ENCODE measurements around the gene CTPS1.

The CTPS1 gene

GRCh38 chr1:40969445-40969844, 10.1 kb upstream of the CTPS1 start:
- no peak for DNase-seq

DNA sequence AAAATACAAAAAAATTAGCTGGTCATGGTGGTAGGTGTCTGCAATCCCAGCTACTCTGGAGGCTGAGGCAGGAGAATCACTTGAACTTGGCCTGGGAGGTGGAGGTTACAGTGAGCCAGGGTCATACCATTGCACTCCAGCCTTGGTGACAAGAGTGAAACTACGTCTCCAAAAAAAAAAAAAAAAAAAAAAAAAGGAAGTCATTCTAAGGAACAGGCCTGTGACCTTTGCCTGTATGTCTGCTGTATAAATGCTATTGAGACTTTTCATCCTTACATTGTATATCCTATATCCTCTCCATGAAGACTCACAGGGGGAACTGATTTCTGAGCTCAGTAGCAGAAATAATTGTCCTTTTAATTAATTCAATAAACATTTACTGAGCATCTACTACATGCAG, 7.5 kb upstream of the CTPS1 start:
- DNase-seq = no peak

- DNase-seq = no peak
Measured at GRCh38 chr1:40973912-40974311, 5.6 kb upstream of the CTPS1 start.

DNA sequence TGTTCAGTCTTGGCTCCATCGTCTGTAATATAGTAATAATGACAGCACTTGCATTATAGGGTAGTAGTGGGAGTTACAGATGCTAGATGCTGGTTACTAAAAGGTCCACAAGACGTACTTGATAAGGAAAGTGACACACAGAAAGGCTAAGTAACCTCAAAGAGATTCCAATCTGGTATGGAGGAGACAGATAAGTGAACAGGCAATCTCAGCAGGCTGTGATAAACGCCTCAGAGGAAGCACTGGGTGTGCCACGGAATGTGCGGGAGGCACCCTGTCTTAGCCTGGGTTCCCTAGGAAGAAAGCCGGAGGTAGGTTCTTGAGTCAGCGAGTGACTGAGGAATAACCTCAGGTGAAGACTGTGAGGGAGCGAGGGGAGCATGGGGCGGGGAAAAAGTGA, 4.6 kb upstream of the CTPS1 start:
- DNase-seq = no peak

GRCh38 chr1:40976952-40977690, 2.4 kb upstream of the CTPS1 start:
- no peak for DNase-seq

DNA sequence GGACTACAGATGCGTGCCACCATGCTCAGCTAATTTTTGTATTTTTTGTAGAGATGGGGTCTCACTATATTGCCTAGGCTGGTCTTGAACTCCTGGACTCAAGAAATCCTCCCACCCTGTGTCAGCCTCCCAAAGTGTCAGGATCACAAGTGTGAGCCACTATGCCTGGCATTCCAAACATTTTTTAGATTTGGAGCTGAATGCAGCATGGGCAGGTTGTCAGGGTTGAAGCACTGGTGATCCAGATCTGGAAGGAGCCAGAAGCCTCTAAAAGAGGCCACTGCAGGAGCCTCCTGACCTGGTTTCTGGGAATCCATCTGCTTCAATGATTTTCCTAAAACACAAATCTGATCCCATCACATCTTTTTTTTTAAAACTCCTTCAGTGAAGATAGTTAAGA, 1.8 kb upstream of the CTPS1 start:
- no peak for DNase-seq

GRCh38 chr1:40978886-40979240, 633 bp upstream of the CTPS1 start:
- no peak for DNase-seq

- no peak for DNase-seq
Measured at GRCh38 chr1:40980068-40980452, 564 bp downstream of the CTPS1 start.

DNA sequence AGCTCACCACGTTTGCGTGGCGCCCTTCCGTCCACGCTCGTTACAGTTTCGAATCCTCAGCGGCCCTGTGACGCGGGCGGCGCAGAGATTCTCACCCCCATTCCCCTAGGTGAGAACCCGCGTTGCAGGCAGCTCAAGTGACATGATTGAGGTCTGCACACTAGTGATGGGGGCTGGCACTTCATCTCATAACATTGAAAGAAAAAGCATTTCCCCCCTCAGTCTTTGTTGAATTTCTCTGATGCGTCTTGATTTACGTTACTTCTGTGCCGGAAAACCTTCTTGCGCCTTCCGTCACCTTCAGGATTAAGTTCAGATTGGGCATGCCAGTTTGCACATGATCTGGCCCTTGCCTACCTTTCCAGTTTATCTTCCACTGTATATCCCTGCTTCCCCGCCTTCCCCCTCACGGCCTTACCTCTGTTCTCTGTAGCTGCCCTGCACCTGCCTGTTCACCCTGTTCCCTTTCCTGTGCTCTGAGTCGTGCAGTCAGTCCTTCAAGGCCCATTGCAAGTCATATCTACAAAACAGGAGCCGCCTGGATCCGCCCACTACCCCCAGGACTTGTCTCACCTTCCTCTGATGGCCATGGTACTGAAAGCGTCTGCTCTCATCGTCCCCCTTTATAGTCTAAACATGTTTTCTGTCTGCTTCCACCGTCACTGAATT, 1.1 kb downstream of the CTPS1 start:
- DNase-seq = peak; percentile 28

DNA sequence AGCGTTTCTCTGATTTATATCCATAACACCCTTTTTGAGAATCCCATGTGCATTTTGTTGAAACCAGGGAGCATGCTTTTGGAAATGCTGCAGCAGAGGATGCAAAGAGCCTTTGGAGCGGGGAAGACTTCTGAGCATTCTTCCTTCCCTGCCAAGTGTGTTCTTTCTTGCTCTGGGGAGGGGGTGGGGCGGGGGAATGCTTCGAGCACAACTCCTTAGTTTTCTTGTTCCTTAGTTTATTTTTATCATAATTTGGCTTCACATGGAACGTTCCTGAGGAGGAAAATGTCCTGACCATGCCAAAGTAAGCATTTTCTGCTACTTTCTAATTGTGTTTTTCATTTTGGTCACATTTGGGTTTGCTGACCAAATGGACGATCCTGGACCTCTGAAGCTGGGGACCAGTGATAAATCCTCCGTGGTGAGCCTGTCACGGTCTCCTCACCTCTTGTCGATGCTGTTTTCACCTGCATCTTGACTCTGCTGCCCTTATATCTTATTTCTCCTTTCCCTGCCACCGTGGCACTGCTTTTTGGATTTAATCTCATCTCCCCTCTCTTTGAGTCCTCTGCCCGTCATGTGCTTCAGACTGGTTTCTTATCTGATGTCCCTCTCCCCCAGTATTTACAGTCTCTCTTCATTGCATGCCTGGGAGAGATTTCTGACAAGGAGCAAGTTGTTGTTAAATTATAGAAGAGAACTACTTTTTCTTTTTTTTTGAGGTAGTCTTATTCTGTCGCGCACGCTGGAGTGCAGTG, 2.4 kb downstream of the CTPS1 start:
- DNase-seq = no peak

DNA sequence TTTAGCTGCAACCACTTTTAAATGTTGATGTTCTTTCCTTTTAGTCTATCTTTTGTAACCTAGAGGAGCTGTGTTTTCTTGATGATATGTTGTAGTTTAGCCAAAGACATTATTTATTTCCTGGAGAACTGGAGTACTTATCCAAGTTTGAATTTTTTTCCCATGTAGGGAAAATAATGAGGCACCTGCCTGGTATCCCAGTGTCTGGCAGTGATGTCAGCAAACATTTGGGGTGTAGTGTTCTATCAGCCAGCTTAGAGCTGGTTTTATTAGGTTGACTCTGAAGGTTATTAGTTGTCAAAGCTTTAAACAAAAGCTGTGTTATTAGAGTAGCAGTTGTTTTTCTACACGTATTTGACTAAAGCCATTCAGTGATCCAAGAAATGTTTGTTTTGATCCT, 3.2 kb downstream of the CTPS1 start:
- DNase-seq = no peak

GRCh38 chr1:40983286-40983685, 3.8 kb downstream of the CTPS1 start:
- no peak for DNase-seq

- no peak for DNase-seq
Measured at GRCh38 chr1:40984066-40984465, 4.6 kb downstream of the CTPS1 start.

DNA sequence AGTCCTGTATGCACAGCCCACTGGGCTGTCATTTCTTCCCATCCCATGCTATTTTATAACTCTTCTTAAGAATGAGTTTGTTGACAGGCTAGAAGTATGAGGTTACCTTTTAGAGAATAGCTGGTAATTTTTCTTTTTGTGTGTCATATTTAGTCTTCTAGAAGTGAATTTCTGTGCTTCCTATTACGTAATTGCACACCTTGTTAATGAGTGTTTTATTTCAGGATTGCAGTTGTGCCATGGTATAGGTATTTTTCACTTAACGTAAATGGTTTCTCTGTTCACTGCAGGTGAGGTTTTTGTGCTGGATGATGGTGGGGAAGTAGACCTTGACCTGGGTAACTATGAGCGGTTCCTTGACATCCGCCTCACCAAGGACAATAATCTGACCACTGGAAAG, 5.0 kb downstream of the CTPS1 start:
- DNase-seq = no peak

DNA sequence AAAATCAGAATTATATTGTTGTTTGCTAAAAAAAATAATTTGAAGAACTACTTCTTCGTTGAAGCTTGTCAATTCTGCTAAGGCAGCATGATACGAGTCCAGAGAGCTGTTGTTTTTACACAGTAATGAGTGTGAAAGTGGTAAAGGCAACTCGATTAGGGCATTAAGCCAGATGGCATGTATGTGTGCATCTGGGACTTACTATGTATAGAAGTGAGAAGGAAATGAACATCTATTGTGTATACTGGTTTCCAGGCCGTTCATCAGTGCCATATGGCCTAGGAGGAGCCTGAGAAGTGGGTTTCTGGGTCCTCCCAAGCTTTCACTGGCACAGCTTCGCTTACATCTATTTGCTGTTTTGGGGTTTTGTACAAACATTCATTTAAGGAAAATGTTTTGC, 5.7 kb downstream of the CTPS1 start:
- DNase-seq = no peak

DNA sequence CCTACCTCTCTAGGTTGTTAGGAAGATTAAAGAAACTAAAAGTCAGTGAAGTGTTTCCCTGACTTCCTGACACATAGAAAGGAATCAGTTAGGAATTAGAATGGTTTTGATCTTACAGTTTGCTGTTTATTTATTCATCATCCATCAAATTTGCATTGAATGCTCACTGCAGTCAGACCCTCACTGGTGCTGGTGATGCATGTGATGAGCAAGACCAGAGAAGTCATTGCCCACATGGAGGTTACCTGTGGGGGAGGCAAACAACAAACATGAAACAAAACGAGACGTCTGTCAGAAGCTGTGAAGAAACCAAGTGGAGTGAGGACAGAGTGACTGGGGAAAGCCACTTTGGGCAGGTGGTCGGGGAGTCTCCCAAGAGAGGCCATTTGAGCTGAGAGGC, 6.4 kb downstream of the CTPS1 start:
- DNase-seq = no peak

GRCh38 chr1:40986328-40986783, 6.9 kb downstream of the CTPS1 start:
- DNase-seq = no peak

DNA sequence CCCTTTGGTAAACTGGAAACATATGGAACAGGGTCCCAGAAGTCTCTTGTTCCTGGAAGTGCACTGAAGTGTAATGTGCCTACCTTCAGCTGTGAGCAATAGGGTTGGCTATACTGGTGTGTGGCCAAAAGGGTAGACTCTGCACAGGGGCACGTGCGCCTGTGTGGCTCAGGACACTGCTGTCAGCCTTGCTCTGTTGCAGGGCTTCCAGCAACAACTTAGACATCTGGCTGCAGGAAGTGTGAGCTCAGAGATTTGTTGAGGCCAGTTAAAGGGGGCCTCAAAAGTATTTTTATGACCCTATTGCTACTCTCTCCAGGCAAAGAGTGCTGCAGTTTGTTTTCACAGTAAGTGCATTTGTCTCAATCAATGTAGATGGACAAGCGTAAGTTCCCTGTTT, 7.5 kb downstream of the CTPS1 start:
- no peak for DNase-seq

DNA sequence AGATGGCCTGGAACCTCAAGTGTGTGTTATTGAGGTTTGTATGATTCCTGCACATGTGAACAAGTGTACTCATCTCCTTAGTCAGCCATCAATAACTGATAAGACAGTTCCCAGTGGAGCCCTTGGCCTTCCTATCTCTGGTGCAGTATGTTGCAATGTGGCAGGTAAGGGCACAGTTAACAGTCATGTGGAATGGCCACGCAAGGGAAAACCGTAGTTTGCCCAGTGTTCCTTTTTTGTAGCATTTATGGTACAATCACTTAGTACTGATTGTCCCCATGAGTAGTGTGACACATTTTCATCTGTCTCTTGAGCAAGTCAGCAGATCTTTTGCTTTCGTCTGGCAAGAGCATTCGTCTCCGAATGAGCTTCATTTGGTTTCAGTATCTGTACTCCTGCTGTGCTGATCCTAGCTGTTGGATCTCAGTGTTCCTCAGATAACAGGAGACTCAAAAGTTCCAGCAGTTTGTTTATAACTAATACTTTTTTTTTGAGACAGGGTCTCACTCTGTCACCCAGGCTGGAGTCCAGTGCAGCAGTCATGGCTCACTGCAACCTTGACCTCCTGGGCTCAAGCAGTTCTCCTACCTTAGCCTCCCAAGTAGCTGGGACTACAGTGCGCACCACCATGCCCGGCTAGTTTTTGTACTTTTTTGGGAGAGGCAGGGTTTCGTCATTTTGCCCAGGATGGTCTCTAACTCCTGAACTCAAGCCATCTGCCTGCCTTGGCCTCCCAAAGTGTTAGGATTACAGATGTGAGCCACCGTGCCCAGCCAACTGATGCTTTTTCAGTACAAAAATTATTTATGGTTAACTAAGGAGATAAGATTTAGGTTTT, 8.2 kb downstream of the CTPS1 start:
- DNase-seq = no peak

DNA sequence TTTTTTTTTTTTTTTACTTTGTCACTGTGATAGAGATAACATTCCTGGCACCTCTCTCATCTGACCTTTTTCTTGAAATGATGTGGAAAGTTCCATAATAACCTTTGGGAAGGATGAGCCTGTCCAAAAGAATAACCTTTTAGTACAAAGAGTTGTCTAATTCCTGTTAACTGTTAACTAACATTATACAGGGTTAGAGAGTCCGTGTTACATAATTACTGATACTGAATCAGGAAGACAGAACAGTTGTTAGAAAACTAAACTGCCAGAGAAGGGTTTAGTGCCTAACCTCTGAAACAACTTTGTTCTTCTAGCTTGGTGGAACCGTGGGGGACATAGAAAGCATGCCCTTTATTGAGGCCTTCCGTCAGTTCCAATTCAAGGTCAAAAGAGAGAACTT, 8.8 kb downstream of the CTPS1 start:
- no peak for DNase-seq

DNA sequence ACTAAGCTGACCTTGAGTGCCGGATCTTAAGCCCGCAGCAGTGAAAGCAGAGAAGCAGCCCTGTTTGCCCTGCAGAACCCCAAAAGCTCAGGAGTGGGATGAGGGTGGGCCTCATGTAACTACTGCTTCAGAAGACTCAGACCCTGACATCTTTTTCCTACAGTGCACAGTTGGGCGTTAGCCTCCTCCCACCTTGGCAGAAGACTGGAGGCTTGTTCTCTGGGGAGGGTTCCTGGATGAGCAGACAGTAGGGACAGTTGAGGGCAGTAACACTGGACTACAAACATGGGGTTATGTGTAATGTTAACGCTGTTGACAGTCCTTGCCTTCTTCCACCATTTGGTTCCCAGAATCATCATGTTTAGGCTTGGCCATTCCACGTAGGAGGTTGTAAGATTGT, 9.6 kb downstream of the CTPS1 start:
- DNase-seq = no peak

DNA sequence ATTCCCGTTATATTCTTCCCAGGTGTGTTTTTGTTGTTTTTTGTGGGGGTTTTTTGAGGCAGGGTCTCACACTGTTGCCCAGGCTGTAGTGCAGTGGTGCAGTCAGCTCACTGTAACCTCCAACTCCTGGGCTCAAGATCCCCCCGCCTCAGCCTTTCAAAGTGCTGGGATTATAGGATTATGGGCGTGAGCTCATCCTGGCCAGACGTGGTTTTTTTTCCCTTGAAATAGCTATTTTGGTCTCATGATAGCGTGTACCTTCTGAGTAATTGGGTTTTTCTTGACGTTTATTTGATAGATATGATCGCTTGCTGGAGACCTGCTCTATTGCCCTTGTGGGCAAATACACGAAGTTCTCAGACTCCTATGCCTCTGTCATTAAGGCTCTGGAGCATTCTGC, 17.6 kb downstream of the CTPS1 start:
- no peak for DNase-seq

DNA sequence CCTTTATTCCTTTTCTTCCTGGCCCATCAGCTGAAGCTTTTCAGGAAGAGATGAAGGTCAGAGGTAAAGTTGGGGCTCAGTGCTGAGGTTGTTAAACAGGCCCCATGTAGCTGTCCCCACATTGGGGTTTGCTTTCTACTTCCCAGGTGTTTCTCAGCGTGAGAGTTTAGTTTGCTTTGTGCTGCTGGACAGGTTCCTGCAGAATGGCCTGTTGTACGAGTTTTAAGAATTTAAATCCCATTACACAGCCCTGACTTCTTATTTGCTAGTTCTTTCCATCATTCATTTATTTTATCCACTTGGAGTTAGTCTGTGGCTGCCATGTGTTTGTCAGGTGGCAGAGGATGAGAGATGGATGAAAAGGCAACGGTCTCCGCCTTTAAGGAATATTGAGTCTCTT, 19.2 kb downstream of the CTPS1 start:
- DNase-seq = no peak
